HepG2 (cell line): Measurements from ENCODE around the gene CXADR. TPM values are rescaled to one million over a fixed set of nuclear protein-coding genes. Genes with fewer than 3 reads are reported as not detected.

ENCODE experiments used
- ATF4 ChIP-seq, 2 experiments: fragments of 450-650 bp in 1 of 2; sonication (generic) in 1 of 2; formaldehyde crosslinking; IDR thresholded peaks; 2 replicates each; pipeline versions ENCODE4 v1.5.0 to v1.8.0; 2020 to 2022; ENCODE audit warnings: mild to moderate bottlenecking in 1 of 2, missing genetic modification reagents in 1 of 2
- CENPX ChIP-seq: sonication (generic); formaldehyde crosslinking; IDR thresholded peaks from 2 replicates; pipeline ENCODE4 v1.9.0; 2021; ENCODE audit warnings: mild to moderate bottlenecking, missing genetic modification reagents, moderate library complexity
- EZH2 ChIP-seq: conservative IDR thresholded peaks from 2 replicates; pipeline ENCODE4 v1.6.1; 2012; ENCODE audit warnings: mild to moderate bottlenecking, low read depth, low read length, moderate library complexity
- HDAC6 ChIP-seq: fragments of 200-600 bp; sonication (generic); IDR thresholded peaks from 2 replicates; pipeline ENCODE4 v1.7.0; 2017; ENCODE audit warnings: mild to moderate bottlenecking, antibody characterized with exemption, low read length, low read depth
- KLF12 ChIP-seq: sonication (generic); formaldehyde crosslinking; IDR thresholded peaks from 2 replicates; pipeline ENCODE4 v1.4.0; 2020; ENCODE audit warnings: missing genetic modification reagents, borderline replicate concordance
- NAIF1 ChIP-seq: sonication (generic); formaldehyde crosslinking; IDR thresholded peaks from 2 replicates; pipeline ENCODE4 v1.5.0; 2020; ENCODE audit warnings: mild to moderate bottlenecking, missing genetic modification reagents, borderline replicate concordance
- PCBP2 ChIP-seq: fragments of 200-400 bp; formaldehyde crosslinking; optimal IDR thresholded peaks from 2 replicates; pipeline ENCODE3; 2018; ENCODE audit warnings: low read length, low read depth; ENCODE audit not compliant: poor library complexity, severe bottlenecking
- PHF20 ChIP-seq: sonication (generic); formaldehyde crosslinking; IDR thresholded peaks from 2 replicates; pipeline ENCODE4 v1.5.0; 2020; ENCODE audit warnings: mild to moderate bottlenecking, missing genetic modification reagents
- POLR2A ChIP-seq, 2 experiments: IDR thresholded peaks; 2 replicates each; pipeline ENCODE4 v1.6.1; 2011; ENCODE audit warnings: low read depth in 2 of 2, low read length in 2 of 2, mild to moderate bottlenecking in 1 of 2, moderate library complexity in 1 of 2; ENCODE audit not compliant: insufficient read depth in 1 of 2
- SP1 ChIP-seq, 2 experiments: fragments of 450-650 bp in 1 of 2; sonication (generic) in 1 of 2; formaldehyde crosslinking in 1 of 2; IDR thresholded peaks; 2 replicates each; pipeline versions ENCODE4 v1.4.0 to v1.6.1; 2016 to 2020; ENCODE audit warnings: missing genetic modification reagents in 1 of 2
- SRSF1 ChIP-seq: fragments of 200-400 bp; formaldehyde crosslinking; optimal IDR thresholded peaks from 2 replicates; pipeline ENCODE3; 2017; ENCODE audit warnings: mild to moderate bottlenecking, low read depth, low read length, moderate library complexity
- ZC3H13 ChIP-seq: sonication (generic); formaldehyde crosslinking; IDR thresholded peaks from 2 replicates; pipeline ENCODE4 v1.8.1; 2023; ENCODE audit warnings: mild to moderate bottlenecking, missing genetic modification reagents, moderate library complexity
- ZMAT3 ChIP-seq: sonication (generic); formaldehyde crosslinking; conservative IDR thresholded peaks from 2 replicates; pipeline ENCODE4 v1.7.0; 2021; ENCODE audit warnings: missing genetic modification reagents
- ZNF180 ChIP-seq: sonication (generic); formaldehyde crosslinking; IDR thresholded peaks from 2 replicates; pipeline ENCODE4 v1.4.0; 2020; ENCODE audit warnings: low read depth, missing genetic modification reagents, borderline replicate concordance
- ZNF264 ChIP-seq: sonication (generic); formaldehyde crosslinking; IDR thresholded peaks from 2 replicates; pipeline ENCODE4 v1.4.0; 2020; ENCODE audit warnings: missing genetic modification reagents
- ZNF441 ChIP-seq: sonication (generic); formaldehyde crosslinking; IDR thresholded peaks from 2 replicates; pipeline ENCODE4 v1.7.0; 2021; ENCODE audit warnings: missing genetic modification reagents, borderline replicate concordance
- ZNF660 ChIP-seq: sonication (generic); formaldehyde crosslinking; IDR thresholded peaks from 2 replicates; pipeline ENCODE4 v1.5.1; 2020; ENCODE audit warnings: mild to moderate bottlenecking, low read depth, missing genetic modification reagents, borderline replicate concordance
- polyA plus RNA-seq, 8 experiments: library from polyadenylated mRNA; depleted of rRNA in 3 of 8; stranded (reverse) in 7 of 8; unstranded in 1 of 8; fragments of >200 nt; fragmentation: Illumina TruSeq in 4 of 8; extraction: Trizol in 4 of 8; gene quantifications; 2 replicates each; pipeline versions ENCODE4 v1.2.1 to v1.2.3, GENCODE V29; 2011 to 2016; ENCODE audit warnings: low read depth in 4 of 8, missing spikeins in 1 of 8, mixed read lengths in 1 of 8; ENCODE audit not compliant: insufficient read depth in 1 of 8
- total RNA-seq, 5 experiments: library from RNA; depleted of rRNA; stranded (reverse); fragments of >200 nt; fragmentation: Illumina TruSeq; extraction: Trizol; gene quantifications; 2 replicates each; pipeline ENCODE4 v1.2.3, GENCODE V29; 2016; ENCODE audit warnings: low read depth in 1 of 5
- TF ChIP-seq, protein P1 (sequence below): IDR thresholded peaks from 2 replicates; pipeline ENCODE4 v1.6.1; 2016; ENCODE audit warnings: missing biosample characterization, missing genetic modification reagents, low read depth
- TF ChIP-seq, protein P2 (sequence below): sonication (generic); formaldehyde crosslinking; IDR thresholded peaks from 2 replicates; pipeline ENCODE4 v1.5.1; 2020; ENCODE audit warnings: mild to moderate bottlenecking, missing genetic modification reagents, moderate library complexity
- TF ChIP-seq, protein P3 (sequence below): sonication (generic); formaldehyde crosslinking; IDR thresholded peaks from 2 replicates; pipeline ENCODE4 v1.4.0; 2020; ENCODE audit warnings: mild to moderate bottlenecking, missing genetic modification reagents
- TF ChIP-seq, protein P4 (sequence below): sonication (generic); formaldehyde crosslinking; IDR thresholded peaks from 2 replicates; pipeline ENCODE4 v1.4.0; 2020; ENCODE audit warnings: mild to moderate bottlenecking, missing genetic modification reagents

The CXADR gene
- total and polyA plus RNA-seq, 2 of the 13 experiments (the other 11 are each of a cell fraction or from before 2014, with no cell fraction given), result 86.8 to 110 TPM

DNA sequence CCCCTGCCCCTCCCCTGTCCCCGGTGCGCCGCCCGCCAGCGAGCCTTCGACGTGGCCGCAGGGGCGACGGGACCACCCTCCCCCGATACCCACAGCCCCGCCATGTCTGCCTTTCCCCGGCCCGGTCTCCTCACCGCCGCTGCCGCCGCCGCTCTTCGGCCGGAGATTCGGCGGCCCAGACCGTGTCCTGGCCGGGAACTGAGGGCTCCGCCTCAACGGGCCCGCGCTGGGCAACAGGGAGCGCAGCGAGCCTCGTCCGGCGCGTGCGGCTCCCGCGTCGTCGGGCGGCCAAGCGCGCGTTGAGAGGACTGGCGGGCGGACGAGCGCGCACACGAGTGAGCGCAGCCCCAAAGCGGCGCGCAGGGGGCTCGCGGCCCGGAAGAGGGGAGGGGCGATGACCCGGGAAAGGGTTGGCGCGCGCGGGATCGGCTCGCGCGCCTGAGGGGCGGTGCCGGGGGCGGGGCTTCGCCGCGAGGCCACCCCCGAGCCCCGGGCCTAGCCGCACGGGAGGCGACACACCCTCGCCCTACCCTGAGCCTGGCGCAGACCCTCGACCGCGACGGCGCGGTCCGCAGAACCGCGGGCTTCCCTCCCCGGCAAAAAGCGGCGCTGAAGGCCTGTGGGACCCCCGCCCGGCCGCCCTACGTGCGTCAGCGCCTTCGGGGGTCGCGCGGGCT, 99.9 kb downstream of the CXADR start, which contains the start of gene BTG3 (continued):
- no peak for TF ChIP-seq PCBP2
- TF ChIP-seq KLF12 (CRISPR knock-in tag), result 0 out of 2 replicates have a peak, but pooled peaks have one; percentile 69
- no peak for TF ChIP-seq SP1 (IDR thresholded peaks at IDR 0.05)
- no peak for TF ChIP-seq SP1 (CRISPR knock-in tag; IDR thresholded peaks at IDR 0.05)
- TF ChIP-seq ZNF441, result peak; percentile 89
- TF ChIP-seq, protein P1, sequence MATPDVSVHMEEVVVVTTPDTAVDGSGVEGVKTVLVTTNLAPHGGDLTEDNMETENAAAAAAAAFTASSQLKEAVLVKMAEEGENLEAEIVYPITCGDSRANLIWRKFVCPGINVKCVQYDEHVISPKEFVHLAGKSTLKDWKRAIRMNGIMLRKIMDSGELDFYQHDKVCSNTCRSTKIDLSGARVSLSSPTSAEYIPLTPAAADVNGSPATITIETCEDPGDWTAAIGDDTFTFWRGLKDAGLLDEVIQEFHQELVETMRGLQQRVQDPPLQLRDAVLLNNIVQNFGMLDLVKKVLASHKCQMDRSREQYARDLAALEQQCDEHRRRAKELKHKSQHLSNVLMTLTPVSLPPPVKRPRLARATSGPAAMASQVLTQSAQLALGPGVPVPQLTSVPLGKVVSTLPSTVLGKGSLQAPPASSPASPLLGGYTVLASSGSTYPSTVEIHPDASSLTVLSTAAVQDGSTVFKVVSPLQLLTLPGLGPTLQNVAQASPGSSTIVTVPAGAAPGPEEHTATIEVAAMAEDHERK, result no peak
- peak; percentile 38 for TF ChIP-seq PHF20 (CRISPR knock-in tag)
- TF ChIP-seq ZNF264 (CRISPR knock-in tag), result no peak
- TF ChIP-seq NAIF1 (CRISPR knock-in tag), result no peak
- no peak for TF ChIP-seq ZNF180 (CRISPR knock-in tag)
- no peak for TF ChIP-seq ZNF660 (CRISPR knock-in tag)
- TF ChIP-seq CENPX (CRISPR knock-in tag), result no peak
- TF ChIP-seq, protein P2, sequence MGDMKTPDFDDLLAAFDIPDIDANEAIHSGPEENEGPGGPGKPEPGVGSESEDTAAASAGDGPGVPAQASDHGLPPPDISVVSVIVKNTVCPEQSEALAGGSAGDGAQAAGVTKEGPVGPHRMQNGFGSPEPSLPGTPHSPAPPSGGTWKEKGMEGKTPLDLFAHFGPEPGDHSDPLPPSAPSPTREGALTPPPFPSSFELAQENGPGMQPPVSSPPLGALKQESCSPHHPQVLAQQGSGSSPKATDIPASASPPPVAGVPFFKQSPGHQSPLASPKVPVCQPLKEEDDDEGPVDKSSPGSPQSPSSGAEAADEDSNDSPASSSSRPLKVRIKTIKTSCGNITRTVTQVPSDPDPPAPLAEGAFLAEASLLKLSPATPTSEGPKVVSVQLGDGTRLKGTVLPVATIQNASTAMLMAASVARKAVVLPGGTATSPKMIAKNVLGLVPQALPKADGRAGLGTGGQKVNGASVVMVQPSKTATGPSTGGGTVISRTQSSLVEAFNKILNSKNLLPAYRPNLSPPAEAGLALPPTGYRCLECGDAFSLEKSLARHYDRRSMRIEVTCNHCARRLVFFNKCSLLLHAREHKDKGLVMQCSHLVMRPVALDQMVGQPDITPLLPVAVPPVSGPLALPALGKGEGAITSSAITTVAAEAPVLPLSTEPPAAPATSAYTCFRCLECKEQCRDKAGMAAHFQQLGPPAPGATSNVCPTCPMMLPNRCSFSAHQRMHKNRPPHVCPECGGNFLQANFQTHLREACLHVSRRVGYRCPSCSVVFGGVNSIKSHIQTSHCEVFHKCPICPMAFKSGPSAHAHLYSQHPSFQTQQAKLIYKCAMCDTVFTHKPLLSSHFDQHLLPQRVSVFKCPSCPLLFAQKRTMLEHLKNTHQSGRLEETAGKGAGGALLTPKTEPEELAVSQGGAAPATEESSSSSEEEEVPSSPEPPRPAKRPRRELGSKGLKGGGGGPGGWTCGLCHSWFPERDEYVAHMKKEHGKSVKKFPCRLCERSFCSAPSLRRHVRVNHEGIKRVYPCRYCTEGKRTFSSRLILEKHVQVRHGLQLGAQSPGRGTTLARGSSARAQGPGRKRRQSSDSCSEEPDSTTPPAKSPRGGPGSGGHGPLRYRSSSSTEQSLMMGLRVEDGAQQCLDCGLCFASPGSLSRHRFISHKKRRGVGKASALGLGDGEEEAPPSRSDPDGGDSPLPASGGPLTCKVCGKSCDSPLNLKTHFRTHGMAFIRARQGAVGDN (CRISPR knock-in tag), result peak; percentile 94
- peak; percentile 63 for TF ChIP-seq ZC3H13 (CRISPR knock-in tag)
- 0 out of 4 replicates have a peak, but pooled peaks of 1 of the 2 experiments have one; percentile 30 for TF ChIP-seq ATF4 (CRISPR knock-in tag; IDR thresholded peaks at IDR 0.05)
- TF ChIP-seq, protein P3, sequence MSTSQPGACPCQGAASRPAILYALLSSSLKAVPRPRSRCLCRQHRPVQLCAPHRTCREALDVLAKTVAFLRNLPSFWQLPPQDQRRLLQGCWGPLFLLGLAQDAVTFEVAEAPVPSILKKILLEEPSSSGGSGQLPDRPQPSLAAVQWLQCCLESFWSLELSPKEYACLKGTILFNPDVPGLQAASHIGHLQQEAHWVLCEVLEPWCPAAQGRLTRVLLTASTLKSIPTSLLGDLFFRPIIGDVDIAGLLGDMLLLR (CRISPR knock-in tag), result peak; percentile 67
- TF ChIP-seq HDAC6, result no peak
- TF ChIP-seq SRSF1, result no peak
- TF ChIP-seq EZH2, result no peak
- TF ChIP-seq ZMAT3 (CRISPR knock-in tag), result peak; percentile 83
- TF ChIP-seq, protein P4, sequence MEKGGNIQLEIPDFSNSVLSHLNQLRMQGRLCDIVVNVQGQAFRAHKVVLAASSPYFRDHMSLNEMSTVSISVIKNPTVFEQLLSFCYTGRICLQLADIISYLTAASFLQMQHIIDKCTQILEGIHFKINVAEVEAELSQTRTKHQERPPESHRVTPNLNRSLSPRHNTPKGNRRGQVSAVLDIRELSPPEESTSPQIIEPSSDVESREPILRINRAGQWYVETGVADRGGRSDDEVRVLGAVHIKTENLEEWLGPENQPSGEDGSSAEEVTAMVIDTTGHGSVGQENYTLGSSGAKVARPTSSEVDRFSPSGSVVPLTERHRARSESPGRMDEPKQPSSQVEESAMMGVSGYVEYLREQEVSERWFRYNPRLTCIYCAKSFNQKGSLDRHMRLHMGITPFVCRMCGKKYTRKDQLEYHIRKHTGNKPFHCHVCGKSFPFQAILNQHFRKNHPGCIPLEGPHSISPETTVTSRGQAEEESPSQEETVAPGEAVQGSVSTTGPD (CRISPR knock-in tag), result no peak
- TF ChIP-seq POLR2A (IDR thresholded peaks at IDR 0.05; ENCODE audit: insufficient read depth in 1 of 2, low read depth in 2 of 2, low read length in 2 of 2), result peak; percentile 53 to 90; a peak in 3 of 4 replicates
